NCI-H345 treated with DMSO at 0.1 percent for 48 hours (cell line): ENCODE measurements around the gene TPPP3.
A peak's percentile ranks its signal among the peaks of the same experiment; 100 is the strongest.
"Not testable (repeated sequence)": the region's sequence is repeated elsewhere in the genome, so short reads cannot be mapped to it uniquely, and the experiment has no call there.

Experiments
- DNase-seq: peaks from one replicate; lab custom pipeline; 2025; ENCODE audit not compliant: unreplicated experiment; lab: John Stamatoyannopoulos, UW

Gene TPPP3

DNA sequence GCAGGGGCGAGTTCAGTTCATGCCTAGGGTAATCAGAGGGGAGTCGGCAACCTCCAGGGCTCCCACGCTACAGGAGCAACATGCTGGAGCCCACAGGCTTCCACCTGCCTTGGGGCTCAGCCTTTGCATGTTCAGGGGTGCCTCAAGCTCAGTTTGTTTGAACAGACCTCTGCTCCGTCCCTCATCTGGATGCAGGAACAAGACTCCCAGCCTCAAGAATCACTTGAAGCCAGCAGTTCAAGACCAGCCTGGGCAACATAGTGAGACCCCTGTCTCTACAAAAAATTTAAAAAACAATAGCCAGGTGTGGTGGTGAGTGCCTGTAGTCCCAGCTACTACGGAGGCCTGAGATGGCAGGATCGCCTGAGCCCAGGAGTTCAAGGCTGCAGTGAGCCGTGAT, 32.7 kb upstream of the TPPP3 start:
- DNase-seq = no peak

DNA sequence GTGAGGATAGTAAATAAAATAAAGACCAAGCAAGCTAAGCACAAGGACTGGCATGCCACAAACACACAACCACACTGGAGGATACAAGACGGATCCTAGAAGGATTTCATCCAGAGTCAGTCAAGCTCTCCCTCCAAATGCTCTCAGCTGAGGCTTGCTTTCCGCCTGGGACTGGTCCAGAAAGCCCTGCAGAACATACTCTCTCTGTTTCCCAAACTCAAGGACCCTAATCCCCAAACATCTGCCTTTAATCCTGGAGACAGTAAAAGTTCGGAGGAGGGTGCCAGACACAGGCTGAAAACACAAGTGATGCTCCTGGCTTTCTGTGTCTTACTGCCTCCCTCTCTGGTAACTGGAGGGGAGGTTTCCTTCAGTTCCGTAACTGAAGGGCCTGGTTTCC, 32.3 kb upstream of the TPPP3 start:
- DNase-seq = no peak

DNA sequence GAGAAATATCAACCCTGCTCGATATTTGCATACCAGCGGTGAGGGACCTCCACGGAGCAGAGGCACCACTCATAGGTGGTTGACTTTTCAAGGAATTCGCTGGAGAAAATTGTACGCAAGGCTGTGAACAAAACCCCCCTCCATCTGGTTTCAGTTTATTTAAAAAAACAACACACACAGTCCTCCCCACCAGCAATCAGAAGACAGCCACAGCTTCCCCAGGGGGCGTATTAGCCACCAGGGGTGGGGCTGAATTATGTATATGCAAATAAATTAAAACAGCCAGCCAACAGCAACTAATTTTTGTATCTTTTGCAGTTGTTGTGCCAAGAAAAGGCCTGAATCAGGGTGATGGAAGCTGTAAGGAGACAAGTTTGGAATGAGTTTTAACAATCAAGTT, 31.8 kb upstream of the TPPP3 start:
- no peak for DNase-seq

DNA sequence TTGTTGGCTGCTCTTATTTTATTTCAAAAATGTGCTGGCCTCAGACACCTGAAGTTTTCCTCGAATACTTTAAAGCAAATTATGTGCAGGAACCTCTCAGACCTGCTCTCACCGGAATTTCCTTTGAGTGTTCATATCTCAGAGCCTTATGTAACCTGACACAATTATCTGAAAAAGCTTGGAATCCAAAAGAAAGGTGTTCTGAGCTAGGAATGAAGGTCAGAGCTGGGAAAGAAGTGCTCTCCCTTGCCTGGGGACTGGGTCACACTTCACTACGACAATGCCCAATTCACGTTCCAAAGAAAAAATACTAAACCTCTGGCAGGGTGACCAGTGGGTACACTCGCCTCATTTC, 30.9 kb upstream of the TPPP3 start:
- DNase-seq = no peak

DNA sequence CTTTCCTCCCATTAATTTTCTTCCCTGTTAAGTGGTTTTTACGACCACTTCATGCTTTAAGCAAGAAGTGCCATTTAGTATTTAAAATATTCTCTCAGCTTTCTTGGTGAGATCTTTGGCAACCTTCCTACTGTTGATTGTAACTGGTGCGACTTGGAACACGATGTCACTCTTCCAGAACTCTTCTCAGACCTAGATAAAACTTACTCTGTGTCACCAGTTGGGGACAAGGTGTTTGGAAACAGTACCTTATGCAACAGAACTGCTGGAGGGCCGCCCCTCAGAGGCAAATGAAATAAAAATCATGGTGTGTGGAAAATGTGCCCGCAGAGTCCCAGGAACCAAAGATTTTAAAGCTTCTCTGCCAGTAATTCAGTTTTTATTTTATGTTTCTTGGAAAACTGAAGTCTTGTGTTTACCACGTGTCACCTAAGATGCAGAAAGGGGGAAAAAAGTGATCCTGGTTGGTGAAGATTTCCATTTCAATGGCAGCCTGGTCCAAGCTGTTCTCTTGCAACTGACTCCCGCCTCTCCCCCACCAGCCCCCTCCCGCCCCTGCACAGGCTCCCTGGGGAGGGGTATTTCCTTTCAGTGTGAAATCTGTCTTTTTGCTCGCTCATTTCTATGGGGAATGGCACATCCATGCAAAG, 30.4 kb upstream of the TPPP3 start:
- DNase-seq = no peak

DNA sequence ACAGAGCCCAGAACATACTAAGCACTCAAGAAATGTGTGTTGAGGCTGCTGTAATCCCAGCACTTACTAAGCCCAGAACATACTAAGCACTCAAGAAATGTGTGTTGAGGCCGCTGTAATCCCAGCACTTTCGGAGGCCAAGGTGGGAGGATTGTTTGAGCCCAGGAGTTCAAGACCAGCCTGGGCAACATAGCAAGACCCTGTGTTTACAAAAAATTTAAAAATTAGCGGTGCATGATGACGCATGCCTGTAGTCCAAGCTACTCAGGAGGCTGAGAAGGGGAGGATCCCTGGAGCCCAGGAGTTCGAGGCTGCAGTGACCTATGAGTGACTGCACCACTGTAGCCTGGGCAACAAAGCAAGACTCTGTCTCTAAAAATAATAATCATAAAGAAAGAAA, 29.7 kb upstream of the TPPP3 start:
- DNase-seq = no peak

DNA sequence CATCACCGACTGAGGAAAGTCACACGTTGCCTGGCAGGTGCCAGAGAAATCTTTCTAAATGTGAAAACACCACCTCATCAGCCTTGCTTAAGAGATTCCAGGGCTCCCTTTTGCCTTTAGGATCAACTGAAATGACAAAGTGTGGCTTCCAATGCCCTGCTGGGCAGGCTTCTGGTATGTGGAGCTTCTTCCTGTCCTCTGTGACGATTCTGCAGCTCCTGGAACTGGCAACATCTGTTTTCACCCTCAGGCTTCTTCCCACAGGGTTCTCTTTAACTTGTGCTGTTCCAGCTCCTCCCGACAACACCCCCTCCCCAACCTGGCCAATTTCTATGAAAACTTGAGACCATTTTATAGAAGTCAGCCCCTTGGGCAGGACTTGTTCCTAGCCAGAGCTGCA, 27.7 kb upstream of the TPPP3 start:
- no peak for DNase-seq

DNA sequence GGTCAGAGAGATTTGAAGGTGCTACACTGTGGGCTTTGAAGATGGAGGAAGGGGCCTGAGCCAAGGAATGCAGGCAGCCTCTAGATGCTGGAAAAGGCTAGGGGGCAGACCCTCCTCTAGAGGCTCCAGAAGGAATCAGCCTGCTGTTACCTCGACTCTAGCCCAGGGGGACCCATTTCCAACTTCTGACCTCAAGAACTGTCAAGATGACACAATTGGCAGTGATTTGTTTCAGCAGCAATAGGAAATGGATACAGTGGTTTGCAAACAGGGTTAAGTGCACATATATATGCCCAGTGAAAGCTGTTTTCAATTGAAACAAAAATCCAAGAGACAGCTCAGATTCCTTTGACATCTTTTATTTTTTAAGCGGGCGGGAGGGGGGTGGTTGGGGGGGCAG, 26.6 kb upstream of the TPPP3 start:
- DNase-seq = no peak

DNA sequence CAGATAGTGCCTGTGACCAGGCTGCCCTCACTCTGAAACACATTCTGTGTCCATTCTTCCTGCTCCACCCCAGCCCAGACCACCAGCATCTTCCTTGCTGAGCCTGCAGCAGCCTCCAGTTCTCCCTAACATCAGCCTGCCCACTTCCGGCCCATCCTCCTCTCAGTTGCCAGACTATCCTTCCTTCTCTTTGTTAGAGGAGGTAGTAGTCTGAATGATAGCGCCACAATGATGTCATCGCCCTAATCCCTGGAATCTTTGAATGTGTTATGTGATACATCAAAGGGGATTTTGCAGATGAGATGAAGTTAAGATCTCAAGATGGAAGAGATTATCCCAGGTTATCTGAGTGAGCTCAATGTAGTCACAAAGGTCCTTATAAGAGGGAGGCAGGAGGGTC, 26.2 kb upstream of the TPPP3 start:
- DNase-seq = no peak

DNA sequence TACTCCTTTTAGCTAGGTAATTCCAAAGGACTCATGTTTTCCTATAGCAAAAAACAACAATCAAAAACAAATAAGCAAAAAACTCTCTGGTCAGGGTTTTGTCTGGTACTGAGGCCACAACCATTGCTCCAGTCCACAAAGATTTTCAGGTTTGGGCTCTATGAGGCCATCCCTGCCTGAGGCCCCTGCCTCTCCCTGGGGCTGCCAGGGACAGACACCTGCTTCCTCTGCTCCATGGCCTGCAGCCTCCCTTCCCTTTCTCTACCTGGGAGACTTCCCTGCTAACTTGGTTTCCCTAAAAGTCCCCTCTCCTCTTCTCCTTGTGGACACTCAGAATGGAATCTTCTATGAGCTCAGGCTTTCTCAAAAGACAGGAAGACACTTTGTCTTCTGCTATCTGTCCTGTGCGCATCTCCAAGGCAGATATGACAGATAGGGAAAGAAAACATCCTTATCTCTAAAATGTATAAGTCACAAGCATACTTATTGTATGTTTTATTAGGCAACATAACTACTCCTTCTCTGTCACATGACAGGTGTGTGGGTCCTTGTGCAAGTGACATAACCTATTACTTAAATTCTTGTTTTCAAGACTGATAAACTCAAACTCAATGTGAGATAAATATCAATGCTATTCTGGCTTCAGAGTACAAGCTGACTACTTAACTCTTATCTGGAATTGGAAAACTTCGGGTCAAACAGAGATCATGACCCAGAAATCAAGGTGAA, 24.2 kb upstream of the TPPP3 start:
- no peak for DNase-seq

DNA sequence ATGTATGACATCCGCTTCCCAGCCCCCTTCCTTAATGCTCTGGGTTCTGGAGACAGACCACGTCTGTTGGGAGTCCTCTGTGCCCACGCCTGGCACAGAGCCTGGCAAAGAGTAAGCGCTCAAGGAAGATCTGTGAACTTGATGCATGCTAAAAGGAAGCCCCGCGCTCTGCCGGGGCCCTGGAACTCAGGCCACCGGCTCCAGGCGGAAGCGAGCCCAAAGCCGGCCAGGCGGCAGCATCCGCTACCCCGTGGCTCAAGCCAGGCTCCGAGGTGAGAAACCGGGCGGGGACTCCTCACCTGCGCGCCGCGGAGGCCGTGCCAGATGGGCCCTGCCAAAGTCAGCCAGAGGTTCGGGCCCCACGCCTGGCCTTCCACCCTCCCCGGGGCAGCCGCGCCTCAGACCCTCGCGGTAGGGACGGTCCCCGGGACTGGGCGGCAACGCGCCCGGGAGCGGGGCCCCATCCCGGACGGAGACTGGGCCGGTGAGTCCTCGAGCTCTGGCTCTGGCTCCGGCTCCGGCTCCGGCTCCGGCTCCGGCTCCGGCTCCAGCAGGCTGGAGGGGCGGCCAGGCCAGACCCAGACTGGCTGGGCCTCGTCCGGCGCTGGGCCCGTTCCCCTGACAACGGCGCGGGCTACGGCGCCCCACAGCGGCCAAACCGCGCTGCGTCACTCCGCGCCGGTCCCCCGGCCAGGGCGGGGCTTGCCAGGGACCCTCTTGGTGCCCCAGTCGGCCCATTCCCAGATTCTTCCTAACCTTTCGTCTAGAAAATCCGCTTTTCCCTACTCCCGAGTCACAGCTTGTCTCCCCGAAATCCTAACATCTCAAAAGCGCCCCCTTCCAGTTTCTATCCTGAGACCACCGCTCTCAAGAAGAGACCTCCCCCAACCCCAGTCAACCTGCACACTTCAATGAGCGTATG, 22.8 kb upstream of the TPPP3 start, which contains the start of gene ZDHHC1:
TSS of gene ZDHHC1 (minus strand) at position 606 of the 922 bp plus-strand sequence. CDS start 8,702 bp downstream, outside the sequence.
- peak; percentile 33 for DNase-seq

DNA sequence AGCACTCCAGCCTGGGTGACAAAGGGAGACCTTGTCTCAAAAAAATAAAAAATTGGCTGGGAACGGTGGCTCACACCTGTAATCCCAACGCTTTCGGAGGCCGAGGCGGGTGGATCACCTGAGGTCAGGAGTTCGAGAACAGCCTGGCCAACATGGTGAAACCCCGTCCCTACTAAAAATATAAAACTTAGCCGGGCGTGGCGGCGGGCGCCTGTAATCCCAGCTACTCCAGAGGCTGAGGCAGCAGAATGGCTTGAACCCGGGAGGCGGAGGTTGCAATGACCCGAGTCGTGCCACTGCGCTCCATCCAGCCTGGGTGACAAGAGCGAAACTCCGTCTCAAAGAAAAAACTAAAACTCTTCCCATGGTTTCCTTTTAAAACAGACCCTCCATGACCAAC, 22.1 kb upstream of the TPPP3 start:
- DNase-seq = not testable (repeated sequence)

DNA sequence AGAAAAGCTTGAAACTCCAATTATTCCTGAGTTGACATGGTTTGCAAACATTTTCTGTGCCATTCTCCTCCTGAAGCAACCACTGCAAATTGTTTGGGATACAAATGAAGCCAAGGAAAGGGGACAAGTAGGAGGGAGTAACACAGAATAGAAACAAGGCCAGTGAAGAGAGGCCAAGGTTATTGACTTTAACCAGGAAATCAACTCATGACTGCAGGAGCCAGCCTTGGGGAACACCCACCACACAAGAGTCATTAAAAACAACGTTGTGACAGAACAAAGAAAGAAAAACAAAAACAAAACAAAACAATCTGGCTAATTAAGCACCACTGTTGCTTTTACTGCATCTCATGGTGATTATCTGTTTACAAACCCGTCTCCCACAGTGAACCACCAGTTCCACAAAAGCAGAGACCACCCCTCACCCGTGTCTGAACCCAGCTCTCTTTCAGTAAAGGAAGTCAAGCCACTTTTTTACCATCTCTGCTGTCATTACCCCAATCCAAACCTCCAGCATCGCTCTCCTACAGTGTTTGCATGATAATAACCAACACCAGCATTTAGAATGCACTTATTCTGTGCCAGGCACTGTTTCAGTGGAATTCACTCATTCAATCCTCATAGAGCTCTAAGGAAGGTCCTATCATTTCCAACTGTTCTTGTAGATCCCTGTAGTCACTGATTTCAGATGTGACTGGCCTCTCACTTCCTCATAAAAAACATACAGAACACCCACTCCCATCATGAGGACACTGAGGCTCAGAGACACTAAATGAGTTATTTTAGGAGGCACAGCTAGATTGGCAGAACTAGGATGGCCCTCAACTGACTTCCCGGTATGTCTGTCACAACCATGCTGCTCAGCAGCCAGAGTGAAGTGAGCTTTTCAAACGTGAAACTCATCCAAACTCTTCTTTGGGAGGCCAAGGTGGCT, 20.9 kb upstream of the TPPP3 start:
- no peak for DNase-seq

DNA sequence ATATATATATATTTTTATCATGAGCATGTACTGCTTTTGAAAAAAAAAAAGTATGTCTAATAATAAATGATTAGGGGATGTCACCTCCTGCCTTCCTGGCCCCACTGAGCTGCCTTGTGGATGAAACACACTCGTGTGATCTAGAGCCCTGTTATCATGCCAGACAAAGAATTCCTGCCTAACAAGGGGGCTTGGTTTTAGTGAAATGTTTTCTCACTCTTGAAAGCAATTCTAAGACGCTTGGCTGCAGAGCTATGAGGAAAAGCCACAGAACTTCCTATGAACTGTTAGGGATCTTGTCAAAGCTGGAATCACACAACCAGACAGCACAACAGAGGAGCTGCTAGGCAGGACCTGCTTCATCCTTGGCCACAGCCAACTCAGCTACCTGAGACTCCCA, 19.0 kb upstream of the TPPP3 start:
- no peak for DNase-seq

DNA sequence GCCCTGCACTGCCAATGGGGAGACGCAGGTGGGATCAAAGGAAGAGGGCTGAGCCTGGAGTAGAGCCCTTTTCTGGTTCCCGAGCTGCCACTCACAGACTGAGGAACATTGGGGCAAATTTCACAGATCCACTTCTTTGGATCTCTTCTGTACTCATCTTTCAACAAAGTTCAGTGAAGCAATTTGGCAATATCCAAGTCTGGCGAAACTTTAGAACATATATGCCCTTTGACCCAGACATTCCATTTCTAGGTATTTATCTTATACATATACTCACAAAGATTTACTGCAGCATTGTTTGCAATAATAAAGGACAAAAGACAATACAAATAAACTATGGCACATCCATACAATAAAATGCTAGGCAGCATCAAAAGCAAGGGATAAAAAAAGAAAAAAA, 18.0 kb upstream of the TPPP3 start:
- DNase-seq = no peak

DNA sequence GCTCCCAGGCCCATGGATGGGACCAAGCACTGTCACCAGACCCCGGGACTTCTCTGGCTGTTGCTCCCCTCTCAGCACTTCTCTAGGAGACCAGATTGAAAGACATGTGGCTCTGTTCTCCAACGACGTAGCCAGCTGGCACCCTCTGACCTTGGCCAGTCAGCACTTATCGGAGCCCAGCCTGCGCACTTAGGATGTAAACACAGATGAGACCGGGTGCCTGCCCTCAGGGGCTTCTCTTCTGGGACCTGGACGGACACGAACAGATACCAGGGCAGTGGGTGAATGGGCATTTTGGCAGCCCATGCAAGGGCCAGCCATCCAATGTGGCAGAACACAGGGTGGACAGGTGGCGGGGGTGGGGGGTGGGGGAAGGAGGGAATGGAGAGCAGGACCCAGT, 16.3 kb upstream of the TPPP3 start:
- DNase-seq = no peak

DNA sequence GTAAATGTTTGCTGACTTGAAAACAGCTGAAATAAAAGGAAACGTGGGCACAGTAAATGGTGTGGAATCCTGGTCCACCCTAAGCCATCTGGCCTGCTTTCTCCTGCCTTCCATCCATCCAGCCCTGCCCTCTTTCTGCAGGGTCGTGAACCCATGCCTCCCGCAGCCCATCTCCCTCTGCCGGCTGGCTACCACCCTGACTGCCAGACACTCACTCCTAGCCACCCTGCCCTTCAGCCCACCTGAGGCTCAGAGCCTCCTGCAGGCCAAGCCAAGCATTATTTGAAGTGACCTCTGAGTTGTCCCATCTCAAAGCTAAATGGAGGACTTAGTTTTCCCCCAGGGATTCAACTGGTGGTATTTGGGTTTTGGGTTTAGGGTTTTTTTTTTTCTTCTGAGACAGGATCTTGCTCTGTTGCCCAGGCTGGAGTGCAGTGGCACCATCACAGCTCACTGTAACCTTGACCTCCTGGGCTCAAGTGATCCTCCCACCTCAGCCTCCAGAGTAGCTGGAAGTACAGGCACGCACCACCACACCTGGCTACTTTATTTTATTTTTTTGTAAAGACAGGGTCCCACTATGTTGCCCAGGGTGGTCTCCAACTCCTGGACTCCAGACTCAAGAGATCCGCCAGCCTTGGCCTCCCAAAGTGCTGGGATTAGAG, 14.6 kb upstream of the TPPP3 start:
- DNase-seq = no peak

DNA sequence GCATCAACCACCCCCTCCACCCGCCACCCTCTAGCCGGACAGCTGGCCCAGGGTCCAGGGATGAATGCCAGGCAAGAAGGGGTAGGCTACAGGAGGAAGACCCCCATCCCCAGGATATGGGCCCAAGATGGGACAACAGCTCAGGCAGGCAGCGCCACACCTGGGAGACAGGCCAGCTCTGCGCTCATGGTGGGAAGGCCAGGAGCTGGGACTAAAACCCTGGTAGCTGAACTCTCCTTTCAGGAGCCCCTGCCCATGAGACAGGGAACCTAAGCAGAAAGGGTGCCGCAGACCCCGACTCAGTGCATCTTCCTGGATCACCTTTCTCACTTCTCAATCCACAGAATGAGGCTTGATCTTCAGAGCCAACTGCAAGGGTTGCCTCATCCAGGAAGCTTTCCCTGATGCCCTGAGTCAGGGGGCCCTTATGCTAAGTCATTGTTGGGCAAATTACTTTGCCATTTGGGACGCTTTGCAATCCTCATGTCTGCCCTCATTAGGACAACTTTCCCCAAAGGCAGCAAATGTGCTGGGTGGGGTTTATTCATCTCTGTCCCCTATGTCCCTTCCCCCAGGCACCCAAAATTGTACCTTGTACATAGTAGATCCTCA, 14.0 kb upstream of the TPPP3 start:
- DNase-seq = no peak

DNA sequence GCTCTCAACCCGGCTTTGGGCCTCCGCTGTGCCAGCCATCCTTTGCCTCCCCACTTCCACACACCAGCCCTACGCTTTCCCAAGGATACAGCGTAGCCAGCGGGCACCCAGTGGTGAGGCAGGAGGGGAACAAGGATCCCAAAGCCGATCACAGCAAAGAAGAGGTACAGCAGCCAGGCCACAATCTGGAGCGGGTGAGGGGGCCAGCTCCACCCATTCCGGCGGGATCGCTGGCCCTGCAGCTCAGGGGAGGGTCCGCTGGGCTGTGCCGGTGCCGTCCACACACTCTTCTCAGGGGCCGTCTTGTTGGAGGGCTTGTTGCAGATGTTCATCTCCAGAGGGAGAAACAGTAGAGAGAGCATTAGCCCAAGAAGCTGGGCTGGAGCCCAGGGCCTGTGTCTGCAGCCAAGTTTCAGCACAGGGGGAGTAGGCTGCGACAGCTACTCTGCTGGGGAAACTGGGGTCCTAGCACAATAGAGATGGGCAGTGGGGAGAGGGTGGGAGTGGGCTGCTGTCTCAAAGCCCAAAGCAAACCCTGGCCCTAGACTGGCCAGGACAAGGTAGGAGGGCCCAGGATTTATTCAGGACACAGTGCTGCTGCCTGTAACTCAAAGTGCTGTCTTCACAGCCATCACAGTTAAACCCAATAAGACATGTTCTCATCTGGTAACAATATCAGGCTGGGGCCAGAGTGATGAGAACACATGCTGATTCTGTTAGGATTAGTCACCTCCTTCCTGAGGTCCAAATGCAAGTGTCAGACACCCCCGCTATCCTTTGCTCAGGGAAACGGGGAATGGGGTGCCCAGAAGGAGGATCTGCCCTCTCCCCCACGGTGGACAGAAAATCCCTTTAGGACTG, 13.0 kb upstream of the TPPP3 start:
- no peak for DNase-seq
